Spleen (tissue), 11 donors: Measurements from ENCODE around the gene APOL4. TPM values are rescaled to one million over a fixed set of nuclear protein-coding genes. Genes with fewer than 3 reads are reported as not detected.

Source experiments
- DNase-seq: peaks from one replicate; pipeline ENCODE4 v3.0.0-alpha.2; 2020
- H3K27ac ChIP-seq, 8 donors: fragments of 200-600 bp; sonication (generic) in 7 of 8; 1 replicate in 4 of 8; 2 replicates in 4 of 8; pipeline versions ENCODE4 v1.5.0 to v1.8.0; 2016 to 2021; ENCODE audit warnings: inconsistent platforms in 4 of 8, mild to moderate bottlenecking in 4 of 8, moderate library complexity in 1 of 8
- H3K27me3 ChIP-seq, 7 donors: fragments of 200-600 bp; sonication (generic) in 6 of 7; replicated peaks in 1 of 7; 1 replicate in 4 of 7; 2 replicates in 3 of 7; pipeline versions ENCODE4 v1.5.0 to v1.8.0; 2016 to 2021; ENCODE audit warnings: inconsistent platforms in 3 of 7, mild to moderate bottlenecking in 1 of 7
- H3K36me3 ChIP-seq, 6 donors: fragments of 200-600 bp; sonication (generic) in 5 of 6; 1 replicate in 4 of 6; 2 replicates in 2 of 6; pipeline versions ENCODE4 v1.5.0 to v1.8.0; 2016 to 2021; ENCODE audit warnings: inconsistent platforms in 2 of 6
- H3K4me1 ChIP-seq, 6 donors: fragments of 200-600 bp; sonication (generic) in 5 of 6; 1 replicate in 3 of 6; 2 replicates in 3 of 6; pipeline versions ENCODE4 v1.5.0 to v1.8.0; 2016 to 2021; ENCODE audit warnings: inconsistent platforms in 3 of 6
- H3K4me3 ChIP-seq, 8 donors: fragments of 200-600 bp; sonication (generic) in 7 of 8; 1 replicate in 4 of 8; 2 replicates in 4 of 8; pipeline versions ENCODE4 v1.5.0 to v1.8.0; 2016 to 2021; ENCODE audit warnings: inconsistent platforms in 4 of 8, mild to moderate bottlenecking in 4 of 8, moderate library complexity in 2 of 8
- H3K9me3 ChIP-seq, 8 donors: fragments of 200-600 bp; sonication (generic) in 7 of 8; 1 replicate in 4 of 8; 2 replicates in 4 of 8; pipeline versions ENCODE4 v1.5.0 to v1.8.0; 2016 to 2021; ENCODE audit warnings: inconsistent platforms in 4 of 8
- CTCF ChIP-seq, 11 experiments: fragments of 200-600 bp in 7 of 11; fragments of 450-650 bp in 4 of 11; sonication (generic) in 4 of 11; IDR thresholded peaks in 8 of 11; conservative IDR thresholded peaks in 3 of 11; 1 replicate in 7 of 11; 2 replicates in 4 of 11; pipeline versions ENCODE4 v1.4.0 to v1.8.0; 2016 to 2021; ENCODE audit warnings: antibody characterized with exemption in 11 of 11, inconsistent platforms in 4 of 11, mild to moderate bottlenecking in 1 of 11
- POLR2A ChIP-seq, 3 donors: fragments of 450-650 bp; IDR thresholded peaks; one replicate each; pipeline ENCODE4 v1.5.1; 2017; ENCODE audit warnings: antibody characterized with exemption in 3 of 3, mild to moderate bottlenecking in 1 of 3
- POLR2AphosphoS5 ChIP-seq, 3 donors: sonication (generic); formaldehyde crosslinking; IDR thresholded peaks; one replicate each; pipeline ENCODE4 v1.5.1; 2017; ENCODE audit warnings: antibody characterized with exemption in 3 of 3
- WGBS, 5 donors: extraction: QIAGEN DNeasy Blood & Tissue Kit in 3 of 5; methylation state at CpG; one replicate each; pipeline versions ENCODE4 v1.1.5 to v1.1.7; 2013 to 2018; 5-methylcytosine and 5-hydroxymethylcytosine counted together
- intact Hi-C: fragments of 100-400 bp; cut with DNase I; formaldehyde crosslinking; loops from one replicate; pipeline ENCODE4 v1.15.0; 2023; ENCODE audit warnings: low total_unique reads
- polyA plus RNA-seq, 3 donors: library from polyadenylated mRNA; stranded (reverse); fragments of 200-250 nt; gene quantifications; one replicate each; pipeline ENCODE4 v1.2.1, GENCODE V29; 2013
- total RNA-seq, 7 donors: library from RNA; depleted of rRNA in 3 of 7; stranded (reverse); fragments of >200 nt in 3 of 7; fragmentation: NEBNext Ultra II Directional in 4 of 7; extraction: Animal tissue kit (Norgen Biotek cat#: 25700) in 4 of 7; gene quantifications; one replicate each; pipeline versions ENCODE4 v1.1.0 to v1.2.1, GENCODE V29; 2016 to 2021
- donor health status: healthy with polysubstance abuse.
- donor health status: DM: no; HTN: no; CAD: no; lungs with moderate emphysema.
- donor health status: DM: no; HTN: no; CAD: no.
- donor health status: Bipolar disorder and iron deficiency.
- donor health status: healthy.
- donor health status: DM: no; HTN: no; CAD: no.
- donor health status: DM: yes; HTN: yes; CAD: no.

The APOL4 gene
- total and polyA plus RNA-seq, 10 donors: 2.5 to 14.4 (median 3.9) TPM; not detected in 1

GRCh38 chr22:36182056-36182455 is 19.6 kb downstream of the APOL4 start:
- intact Hi-C loops: loop anchor here (10.0 kb wide), 1 partner anchor 303 kb away; the partner anchor contains the start of gene TXN2
- TF ChIP-seq POLR2A (IDR thresholded peaks at IDR 0.05) (no peak), CTCF (IDR thresholded peaks at IDR 0.05 in 8 of 11, conservative IDR thresholded peaks at IDR 0.05 in 3 of 11) (no peak), POLR2AphosphoS5 (IDR thresholded peaks at IDR 0.05) (no peak)
- Histone ChIP-seq H3K27me3 (no peaks in the 10 kb centered on the region), H3K9me3 (no peaks in the 10 kb centered on the region), H3K36me3 (no peaks in the 10 kb centered on the region), H3K27ac (no peak overlapping the region), H3K4me1 (peaks cover 0 to 15% (median 12%) of the 10 kb centered on the region in 6 donors), H3K4me3 (no peak overlapping the region)
- WGBS, 5 donors: 76 to 88% (median 82%) methylated on average over 7 of the region's 7 CpGs
- no peak for DNase-seq

DNA sequence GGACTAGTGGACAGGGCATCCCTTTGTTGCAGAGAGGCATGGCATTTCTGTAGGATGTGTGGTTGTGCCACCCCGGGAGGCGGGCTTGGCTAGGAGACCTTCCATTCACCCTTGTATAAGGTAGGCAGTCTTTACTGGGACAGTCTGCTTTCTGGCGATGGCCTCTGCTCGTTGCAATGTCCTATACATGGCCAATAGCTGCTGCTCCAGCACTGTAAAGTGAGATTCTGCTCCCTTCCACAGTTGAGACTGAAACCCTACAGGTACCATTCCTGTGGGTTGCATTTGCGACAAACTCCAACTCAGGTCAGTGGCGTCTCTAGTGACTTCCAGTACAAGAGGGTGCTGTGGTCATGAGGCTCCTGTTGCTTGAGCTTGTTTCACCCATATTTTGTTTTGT is 20.7 kb downstream of the APOL4 start:
- Histone ChIP-seq H3K4me3 (no peak overlapping the region), H3K4me1 (peaks cover 0 to 15% (median 12%) of the 10 kb centered on the region in 6 donors), H3K27me3 (no peaks in the 10 kb centered on the region), H3K27ac (no peak overlapping the region), H3K36me3 (no peaks in the 10 kb centered on the region), H3K9me3 (no peaks in the 10 kb centered on the region)
- intact Hi-C loops: loop anchor here (10.0 kb wide), 1 partner anchor 304 kb away; the partner anchor contains the start of gene TXN2
- DNase-seq: no peak
- 84 to 97% (median 87%) methylated on average over 6 of the region's 6 CpGs for WGBS, 5 donors
- TF ChIP-seq POLR2AphosphoS5 (IDR thresholded peaks at IDR 0.05) (no peak), CTCF (IDR thresholded peaks at IDR 0.05 in 8 of 11, conservative IDR thresholded peaks at IDR 0.05 in 3 of 11) (no peak), POLR2A (IDR thresholded peaks at IDR 0.05) (no peak)

- H3K27me3 ChIP-seq: no peaks in the 10 kb centered on the region
- H3K9me3 ChIP-seq: no peaks in the 10 kb centered on the region
- H3K36me3 ChIP-seq: no peaks in the 10 kb centered on the region
- intact Hi-C loops: loop anchor here (10.0 kb wide), 1 partner anchor 305 kb away; the partner anchor contains the start of gene TXN2
- peaks cover 0 to 15% (median 12%) of the 10 kb centered on the region in 6 donors for H3K4me1 ChIP-seq
- WGBS, 5 donors: 50 to 58% (median 54%) methylated on average over 10 to 22 of the region's 22 CpGs
- DNase-seq: peak; percentile 95
- TF ChIP-seq CTCF (IDR thresholded peaks at IDR 0.05 in 8 of 11, conservative IDR thresholded peaks at IDR 0.05 in 3 of 11): peak; percentile 68 to 94 (median 90)
- peak in 2 of 3 donors; percentile 60 to 71 for TF ChIP-seq POLR2AphosphoS5 (IDR thresholded peaks at IDR 0.05)
- TF ChIP-seq POLR2A (IDR thresholded peaks at IDR 0.05): no peak
- no peak overlapping the region for H3K4me3 ChIP-seq
- no peak overlapping the region for H3K27ac ChIP-seq
These were observed 21.4 kb downstream of the APOL4 start for GRCh38 chr22:36180038-36180880.

DNA sequence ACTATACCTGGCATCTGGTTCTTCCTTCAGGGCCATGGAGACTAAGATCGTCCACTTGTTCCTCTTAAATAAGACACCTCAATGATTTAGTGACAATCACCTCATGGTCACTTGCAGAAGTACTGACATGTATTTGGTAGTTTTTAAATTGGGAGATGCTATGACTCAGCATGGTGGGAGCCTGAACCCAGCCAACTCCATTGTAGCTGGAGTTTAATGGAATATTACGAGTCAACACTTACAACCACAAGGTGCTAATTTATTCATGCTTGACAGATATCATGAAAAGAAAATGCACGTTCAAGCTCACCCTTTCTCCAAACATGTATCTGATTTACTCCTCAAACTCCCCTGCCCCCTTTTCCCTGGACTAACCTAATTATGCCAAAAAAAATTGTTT is 24.4 kb downstream of the APOL4 start:
- Histone ChIP-seq H3K4me1 (peaks cover 0 to 15% (median 9%) of the 10 kb centered on the region in 6 donors), H3K27ac (no peak overlapping the region), H3K36me3 (no peaks in the 10 kb centered on the region), H3K4me3 (no peak overlapping the region), H3K9me3 (no peaks in the 10 kb centered on the region), H3K27me3 (no peaks in the 10 kb centered on the region)
- DNase-seq: no peak
- intact Hi-C loops: no loop called here
- TF ChIP-seq CTCF (IDR thresholded peaks at IDR 0.05 in 8 of 11, conservative IDR thresholded peaks at IDR 0.05 in 3 of 11) (no peak), POLR2A (IDR thresholded peaks at IDR 0.05) (no peak), POLR2AphosphoS5 (IDR thresholded peaks at IDR 0.05) (no peak)
- whole genome bisulfite sequencing, 5 donors: 81 to 94% (median 83%) methylated on average over 3 of the region's 3 CpGs
